Kidney (tissue), 14 donors: ENCODE results near the gene SIGLEC14. TPM values are rescaled to one million over a fixed set of nuclear protein-coding genes. Genes with fewer than 3 reads are reported as not detected.
A peak's percentile ranks its signal among the peaks of the same experiment; 100 is the strongest.

Experiments
- DNase-seq, 5 donors: peaks; one replicate each; pipeline ENCODE4 v3.0.0-alpha.2; 2013 to 2020
- FAIRE-seq: peaks from 2 replicates; lab custom pipeline; 2012; peaks lifted over from hg19 to GRCh38; lab: Jason Lieb, UNC
- H3K27ac ChIP-seq, 2 donors: one replicate each; pipeline ENCODE4 v1.7.0; 2013; ENCODE audit warnings: low read depth in 2 of 2, low read length in 2 of 2, inconsistent platforms in 1 of 2
- H3K27me3 ChIP-seq: one replicate; pipeline ENCODE4 v1.7.1; 2013; ENCODE audit warnings: low read length, inconsistent platforms; ENCODE audit not compliant: control insufficient read depth, insufficient read depth
- H3K36me3 ChIP-seq, 3 donors: one replicate each; pipeline versions ENCODE4 v1.7.0 to v1.7.1; 2013; ENCODE audit warnings: low read length in 3 of 3, control low read depth in 1 of 3, inconsistent platforms in 1 of 3; ENCODE audit not compliant: insufficient read depth in 3 of 3, control insufficient read depth in 2 of 3
- H3K4me1 ChIP-seq, 3 donors: one replicate each; pipeline versions ENCODE4 v1.7.0 to v1.7.1; 2013; ENCODE audit warnings: low read length in 3 of 3, inconsistent platforms in 1 of 3, low read depth in 1 of 3; ENCODE audit not compliant: control insufficient read depth in 2 of 3, insufficient read depth in 2 of 3
- H3K4me3 ChIP-seq, 3 donors: one replicate each; pipeline versions ENCODE4 v1.7.0 to v1.8.1; 2013; ENCODE audit warnings: low read length in 3 of 3, control low read depth in 1 of 3, inconsistent platforms in 1 of 3
- H3K9ac ChIP-seq, 3 donors: one replicate each; pipeline versions ENCODE4 v1.7.0 to v1.7.1; 2013; ENCODE audit warnings: low read length in 3 of 3, control low read depth in 1 of 3, inconsistent platforms in 1 of 3
- H3K9me3 ChIP-seq, 3 donors: one replicate each; pipeline versions ENCODE4 v1.7.0 to v1.7.1; 2013; ENCODE audit warnings: low read length in 3 of 3, control low read depth in 1 of 3, inconsistent platforms in 1 of 3; ENCODE audit not compliant: control insufficient read depth in 2 of 3, insufficient read depth in 1 of 3
- CTCF ChIP-seq: IDR thresholded peaks from 3 replicates; pipeline ENCODE4 v1.5.1; 2012; ENCODE audit warnings: mild to moderate bottlenecking, moderate library complexity, borderline replicate concordance; ENCODE audit not compliant: insufficient read depth; ENCODE audit errors: extremely low read depth
- intact Hi-C: fragments of 100-400 bp; cut with DNase I; formaldehyde crosslinking; loops from one replicate; pipeline ENCODE4 v1.11.1; 2022
- polyA plus RNA-seq: library from polyadenylated mRNA; stranded (reverse); fragments of 350-450 nt; fragmentation: Illumina TruSeq; extraction: RNeasy Lipid Tissue Mini Kit (QIAGEN cat#74804); gene quantifications from one replicate; pipeline ENCODE4 v1.2.3, GENCODE V29; 2014; ENCODE audit warnings: low read depth, low replicate concordance; ENCODE audit not compliant: insufficient read depth
- total RNA-seq: library from RNA; stranded (reverse); fragmentation: NEBNext Ultra II Directional; extraction: Animal tissue kit (Norgen Biotek cat#: 25700); gene quantifications from one replicate; pipeline ENCODE4 v1.2.1, GENCODE V29; 2021
- donor health status: control.
- donor health status: control.
- donor health status: control.
- donor health status: control.
- donor health status: control.
- donor health status: DM: yes; HTN: yes; CAD: no.
- donor health status: Normal renal cell carcinoma (clear cell type).

SIGLEC14 gene
- total and polyA plus RNA-seq, 2 donors from 2014 or later, result 0.26 to 11.5 TPM

- Histone ChIP-seq H3K4me1 (no peaks in the 10 kb centered on the region), H3K4me3 (no peak overlapping the region), H3K9ac (no peak overlapping the region), H3K27me3 (no peaks in the 10 kb centered on the region), H3K9me3 (no peaks in the 10 kb centered on the region), H3K36me3 (no peaks in the 10 kb centered on the region), H3K27ac (no peak overlapping the region)
- intact Hi-C loops, result no loop called here
- FAIRE-seq (no peak), DNase-seq (no peak)
- TF ChIP-seq CTCF, result no peak
Observed at GRCh38 chr19:51651216-51651846, 4.7 kb upstream of the SIGLEC14 start.

DNA sequence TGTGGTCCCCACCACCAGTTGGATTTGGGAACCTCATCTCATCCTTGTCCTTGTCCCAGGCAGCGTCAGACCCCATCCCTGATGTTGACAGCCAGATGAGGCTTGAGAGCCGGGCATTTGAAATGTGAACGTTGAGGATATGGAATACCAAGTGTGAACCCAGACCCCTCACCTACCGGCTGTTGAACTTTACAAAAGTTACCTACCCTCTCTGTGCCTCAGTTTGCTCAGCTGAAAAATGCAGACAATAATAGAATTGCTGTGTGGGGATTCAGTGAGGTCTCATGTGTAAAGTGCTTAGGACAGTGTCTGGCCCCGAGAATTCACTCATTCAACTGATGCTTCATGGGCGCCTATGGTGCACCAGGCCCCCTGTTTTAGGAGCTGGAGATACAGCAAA is 693 bp upstream of the SIGLEC14 start:
- no peaks in the 10 kb centered on the region for H3K27me3 ChIP-seq
- no peaks in the 10 kb centered on the region for H3K9me3 ChIP-seq
- no peak for FAIRE-seq
- no peak overlapping the region for H3K4me3 ChIP-seq
- DNase-seq, result no peak
- no peak overlapping the region for H3K9ac ChIP-seq
- H3K27ac ChIP-seq, result no peak overlapping the region
- H3K36me3 ChIP-seq, result no peaks in the 10 kb centered on the region
- intact Hi-C loops, result loop anchor here (10.0 kb wide), 1 partner anchor 173 kb away; the partner anchor contains the start of gene CEACAM18
- no peaks in the 10 kb centered on the region for H3K4me1 ChIP-seq
- no peak for TF ChIP-seq CTCF

- DNase-seq (peak in 2 of 5 donors; percentile 32 to 48), FAIRE-seq (no peak)
- intact Hi-C loops, result loop anchor here (10.0 kb wide), 1 partner anchor 170 kb away; the partner anchor contains the start of gene CEACAM18
- Histone ChIP-seq H3K4me3 (no peak overlapping the region), H3K27ac (no peak overlapping the region), H3K27me3 (no peaks in the 10 kb centered on the region), H3K4me1 (no peaks in the 10 kb centered on the region), H3K36me3 (no peaks in the 10 kb centered on the region), H3K9me3 (no peaks in the 10 kb centered on the region), H3K9ac (no peak overlapping the region)
- TF ChIP-seq CTCF, result no peak
Observed at GRCh38 chr19:51644636-51645271, 1.9 kb downstream of the SIGLEC14 start.
